ENCODE measurements around the gene SEMA3B. TPM values are rescaled to one million over a fixed set of nuclear protein-coding genes. Genes with fewer than 3 reads are reported as not detected.
"Not testable (repeated sequence)": the region's sequence is repeated elsewhere in the genome, so short reads cannot be mapped to it uniquely, and the experiment has no call there.

The SEMA3B gene
- total and polyA plus RNA-seq, 2 of the 4 experiments (the other 2 are of a cell fraction): 4.3 to 29.3 TPM

- H2BK20ac ChIP-seq (ENCODE audit: low read depth, low read length); H3K4me3 ChIP-seq (ENCODE audit: insufficient read depth, low read depth, low read length); H3K9me1 ChIP-seq (ENCODE audit: insufficient read depth, low read length); H3K27ac ChIP-seq (ENCODE audit: insufficient read depth, low read length); DNase-seq; H2BK5ac ChIP-seq (ENCODE audit: low read depth, low read length, poor library complexity, severe bottlenecking); H4K91ac ChIP-seq (ENCODE audit: insufficient read depth, low read depth, low read length); H2BK15ac ChIP-seq (ENCODE audit: low read depth, low read length); H3K9ac ChIP-seq (ENCODE audit: low read depth, low read length); POLR2A ChIA-PET (ENCODE audit: unreplicated experiment); H2AK9ac ChIP-seq (replicated peaks; ENCODE audit: low read depth, low read length, poor library complexity); H4K8ac ChIP-seq (ENCODE audit: low read depth in 2 of 2, low read length in 2 of 2); H3K18ac ChIP-seq (ENCODE audit: low read depth, low read length); BruUV-seq (replicated peaks); H3K79me1 ChIP-seq (ENCODE audit: low read depth in 1 of 2, low read length in 2 of 2); H4K5ac ChIP-seq (ENCODE audit: low read depth, low read length); H3K27me3 ChIP-seq (ENCODE audit: control insufficient read depth, insufficient read depth, low read length); ATAC-seq (ENCODE audit: low read depth); H4K20me1 ChIP-seq (ENCODE audit: insufficient read depth, low read length); H3K23ac ChIP-seq (ENCODE audit: low read depth, low read length); H3K4ac ChIP-seq (ENCODE audit: low read depth, low read length); intact Hi-C loops (cut with micrococcal nuclease); H2AK5ac ChIP-seq (ENCODE audit: low read depth, low read length); H3K56ac ChIP-seq (ENCODE audit: extremely low read depth, insufficient read depth, low read length); H3K4me2 ChIP-seq (ENCODE audit: low read depth, low read length); in situ Hi-C loops (cut with MboI; ENCODE audit: low sequenced_read_pairs); dilution Hi-C loops (cut with HindIII; ENCODE audit: low sequenced_read_pairs, unreplicated experiment); H3K4me1 ChIP-seq (ENCODE audit: control insufficient read depth, insufficient read depth, low read length); H2BK120ac ChIP-seq (ENCODE audit: low read depth, low read length); H3K9me3 ChIP-seq (ENCODE audit: control insufficient read depth, insufficient read depth, low read length); H2AFZ ChIP-seq (replicated peaks; ENCODE audit: low read length, poor library complexity); H3K14ac ChIP-seq (replicated peaks; ENCODE audit: low read depth, low read length); CTCF ChIA-PET: not testable (repeated sequence)
- WGBS, 2 experiments (ENCODE audit: extremely low coverage in 2 of 2, insufficient read length in 1 of 2): 100% methylated on average over 1 of the region's 6 CpGs; no CpG with 5 or more reads in 1 of the 2 experiments
- peaks cover 25% of the 10 kb centered on the region; the same call in 1 of the 2 replicates for H3K36me3 ChIP-seq (ENCODE audit: control insufficient read depth, insufficient read depth, low read length)
These were observed 15.2 kb downstream of the SEMA3B start for GRCh38 chr3:50284121-50284520.
